HEK293T (cell line): Measurements from ENCODE around the gene PTPRM.

ENCODE experiments used
- ARNT ChIP-seq: fragments of 450-650 bp; IDR thresholded peaks from 2 replicates; pipeline ENCODE4 v1.6.1; 2017; ENCODE audit warnings: mild to moderate bottlenecking
- LEF1 ChIP-seq: fragments of 450-650 bp; IDR thresholded peaks from 2 replicates; pipeline ENCODE4 v1.6.1; 2017; ENCODE audit warnings: mild to moderate bottlenecking, borderline replicate concordance
- SP1 ChIP-seq: fragments of 450-650 bp; IDR thresholded peaks from 2 replicates; pipeline ENCODE4 v1.6.1; 2017
- SUZ12 ChIP-seq: fragments of 450-650 bp; IDR thresholded peaks from 2 replicates; pipeline ENCODE4 v1.6.1; 2016; ENCODE audit warnings: mild to moderate bottlenecking
- ZNF384 ChIP-seq: fragments of 450-650 bp; IDR thresholded peaks from 2 replicates; pipeline ENCODE4 v1.6.1; 2016

GRCh38 chr18:8290913-8291312 is 723.8 kb downstream of the PTPRM start:
- TF ChIP-seq ZNF384 (no peak), SUZ12 (no peak), LEF1 (no peak), SP1 (no peak), ARNT (no peak)
